A549 (cell line): Measurements from ENCODE around the gene ZNF608.

Experiments
- EP300 ChIP-seq, 2 experiments: fragments of >200 bp; sonication (Bioruptor Twin); formaldehyde crosslinking; IDR thresholded peaks; 2 replicates in 1 of 2; 3 replicates in 1 of 2; pipeline ENCODE4 v1.6.1; 2016 to 2017
- FOSL2 ChIP-seq, 2 experiments: fragments of 450-650 bp in 1 of 2; fragments of >200 bp in 1 of 2; sonication (Bioruptor Twin) in 1 of 2; formaldehyde crosslinking; IDR thresholded peaks; 2 replicates each; pipeline versions ENCODE4 v1.5.0 to v1.6.1; 2016 to 2020; ENCODE audit warnings: mild to moderate bottlenecking in 1 of 2, moderate library complexity in 1 of 2
- HOXA7 ChIP-seq: fragments of 250-450 bp; sonication (Bioruptor Pico); IDR thresholded peaks from 2 replicates; pipeline ENCODE4 v1.5.0; 2020; ENCODE audit warnings: mild to moderate bottlenecking, moderate library complexity
- PBX3 ChIP-seq: IDR thresholded peaks from 2 replicates; pipeline ENCODE4 v1.6.1; 2012
- POLR2A ChIP-seq: IDR thresholded peaks from 2 replicates; pipeline ENCODE4 v1.6.1; 2012; ENCODE audit warnings: mild to moderate bottlenecking, low read length
- RAD21 ChIP-seq, 2 experiments: fragments of >200 bp in 1 of 2; sonication (Bioruptor Twin) in 1 of 2; formaldehyde crosslinking in 1 of 2; IDR thresholded peaks in 1 of 2; conservative IDR thresholded peaks in 1 of 2; 2 replicates in 1 of 2; 3 replicates in 1 of 2; pipeline ENCODE4 v1.6.1; 2012 to 2018; ENCODE audit warnings: inconsistent platforms in 1 of 2
- SREBF2 ChIP-seq: fragments of 450-650 bp; IDR thresholded peaks from 2 replicates; pipeline ENCODE4 v1.6.1; 2014; ENCODE audit warnings: mild to moderate bottlenecking, moderate library complexity
- ZFP36 ChIP-seq: fragments of 450-650 bp; IDR thresholded peaks from 2 replicates; pipeline ENCODE4 v1.6.1; 2014; ENCODE audit warnings: borderline replicate concordance; ENCODE audit not compliant: partially characterized antibody

- no peak for TF ChIP-seq HOXA7
- TF ChIP-seq EP300 (IDR thresholded peaks at IDR 0.05), result no peak
- TF ChIP-seq ZFP36, result no peak
- TF ChIP-seq SREBF2, result no peak
- TF ChIP-seq POLR2A, result no peak
- TF ChIP-seq PBX3, result no peak
- TF ChIP-seq RAD21 (conservative IDR thresholded peaks at IDR 0.05 in 1 of 2, IDR thresholded peaks at IDR 0.05 in 1 of 2), result no peak
- no peak for TF ChIP-seq FOSL2 (IDR thresholded peaks at IDR 0.05)
- no peak for TF ChIP-seq FOSL2 (CRISPR knock-in tag; IDR thresholded peaks at IDR 0.05)
These were observed 39.6 kb downstream of the ZNF608 start for GRCh38 chr5:124706729-124707361.
